ENCODE measurements around the gene PSMB1.
"Not testable (repeated sequence)": the region's sequence is repeated elsewhere in the genome, so short reads cannot be mapped to it uniquely, and the experiment has no call there.

The PSMB1 gene

GRCh38 chr6:170535004-170535403 lies 18.1 kb downstream of the PSMB1 start:
- DNase-seq (ENCODE audit: low spot score) = no peak

- DNase-seq (ENCODE audit: low spot score) = no peak
Measured at GRCh38 chr6:170533792-170534191, 19.3 kb downstream of the PSMB1 start.

- DNase-seq (ENCODE audit: low spot score) = no peak
Measured at GRCh38 chr6:170532867-170533488, 20.1 kb downstream of the PSMB1 start.

- peak; percentile 92 for DNase-seq (ENCODE audit: low spot score)
Measured at GRCh38 chr6:170529839-170530469, 23.2 kb downstream of the PSMB1 start.

- not testable (repeated sequence) for DNase-seq (ENCODE audit: low spot score)
Measured at GRCh38 chr6:170527995-170528394, 25.1 kb downstream of the PSMB1 start.

- DNase-seq (ENCODE audit: low spot score) = no peak
Measured at GRCh38 chr6:170525795-170526194, 27.3 kb downstream of the PSMB1 start.

GRCh38 chr6:170524172-170524502 lies 29.0 kb downstream of the PSMB1 start:
- no peak for DNase-seq (ENCODE audit: low spot score)

GRCh38 chr6:170523256-170524171 lies 29.6 kb downstream of the PSMB1 start:
- DNase-seq (ENCODE audit: low spot score) = no peak

GRCh38 chr6:170522565-170523183 lies 30.4 kb downstream of the PSMB1 start:
- no peak for DNase-seq (ENCODE audit: low spot score)

GRCh38 chr6:170516783-170517616 lies 36.1 kb downstream of the PSMB1 start:
- DNase-seq (ENCODE audit: low spot score) = peak; percentile 50

GRCh38 chr6:170514908-170515307 lies 38.2 kb downstream of the PSMB1 start:
- no peak for DNase-seq (ENCODE audit: low spot score)

- no peak for DNase-seq (ENCODE audit: low spot score)
Measured at GRCh38 chr6:170512249-170512648, 40.9 kb downstream of the PSMB1 start.

GRCh38 chr6:170510631-170511030 lies 42.5 kb downstream of the PSMB1 start:
- DNase-seq (ENCODE audit: low spot score) = no peak

- no peak for DNase-seq (ENCODE audit: low spot score)
Measured at GRCh38 chr6:170509723-170510018, 43.4 kb downstream of the PSMB1 start.

GRCh38 chr6:170508892-170509722 lies 44.0 kb downstream of the PSMB1 start:
- not testable (repeated sequence) for DNase-seq (ENCODE audit: low spot score)

GRCh38 chr6:170508275-170508674 lies 44.8 kb downstream of the PSMB1 start:
- not testable (repeated sequence) for DNase-seq (ENCODE audit: low spot score)

- not testable (repeated sequence) for DNase-seq (ENCODE audit: low spot score)
Measured at GRCh38 chr6:170507728-170508127, 45.4 kb downstream of the PSMB1 start.

GRCh38 chr6:170506446-170506845 lies 46.7 kb downstream of the PSMB1 start:
- DNase-seq (ENCODE audit: low spot score) = no peak

GRCh38 chr6:170505306-170505705 lies 47.8 kb downstream of the PSMB1 start:
- no peak for DNase-seq (ENCODE audit: low spot score)

- DNase-seq (ENCODE audit: low spot score) = no peak
Measured at GRCh38 chr6:170504479-170504878, 48.6 kb downstream of the PSMB1 start.

GRCh38 chr6:170503414-170503761 lies 49.7 kb downstream of the PSMB1 start:
- no peak for DNase-seq (ENCODE audit: low spot score)

Measured in pons (tissue), 1 donor.